WTC11 (cell line): ENCODE results near the gene OSBP2. TPM values are rescaled to one million over a fixed set of nuclear protein-coding genes. Genes with fewer than 3 reads are reported as not detected.

Experiments used
- ATAC-seq: fragments of 200-7000 bp; cut with Tn5 transposase; 2 replicates; pipeline ENCODE4 v1.10.0; 2021; ENCODE audit warnings: mild to moderate bottlenecking, moderate library complexity
- CTCF ChIA-PET: fragments of 300-600 bp; sonication (Branson Sonifier 250); formaldehyde crosslinking; loops from one replicate; lab custom pipeline; 2021; ENCODE audit warnings: antibody characterized with exemption; lab: Charles Lee
- POLR2A ChIA-PET: fragments of 350-600 bp; sonication (Branson Sonifier 250); formaldehyde crosslinking; loops from one replicate; lab custom pipeline; 2021; ENCODE audit warnings: antibody characterized with exemption; lab: Charles Lee
- DNase-seq: peaks from one replicate; pipeline ENCODE4 v3.0.0; 2021; ENCODE audit warnings: low spot score
- H3K27ac Mint-ChIP-seq: 2 replicates; pipeline ENCODE4 v1.8.0; 2021; ENCODE audit warnings: mixed read lengths
- H3K27me3 Mint-ChIP-seq: 2 replicates; pipeline ENCODE4 v1.8.0; 2021; ENCODE audit warnings: low read depth, mild to moderate bottlenecking, moderate library complexity, mixed read lengths
- H3K36me3 Mint-ChIP-seq: 2 replicates; pipeline ENCODE4 v1.8.0; 2021; ENCODE audit warnings: mixed read lengths
- H3K4me1 Mint-ChIP-seq: 2 replicates; pipeline ENCODE4 v1.8.0; 2022; ENCODE audit warnings: mixed read lengths
- H3K4me3 Mint-ChIP-seq: 2 replicates; pipeline ENCODE4 v1.8.0; 2021; ENCODE audit warnings: mild to moderate bottlenecking, moderate library complexity, mixed read lengths
- H3K9me3 Mint-ChIP-seq: 2 replicates; pipeline ENCODE4 v1.8.0; 2021; ENCODE audit warnings: mixed read lengths
- AFF4 ChIP-seq: sonication (generic); formaldehyde crosslinking; IDR thresholded peaks from 2 replicates; pipeline ENCODE4 v1.8.1; 2023; ENCODE audit warnings: mild to moderate bottlenecking, missing genetic modification reagents, borderline replicate concordance
- CREM ChIP-seq: sonication (generic); formaldehyde crosslinking; IDR thresholded peaks from 2 replicates; pipeline ENCODE4 v1.8.1; 2022; ENCODE audit warnings: mild to moderate bottlenecking, missing genetic modification reagents, moderate library complexity
- E2F4 ChIP-seq: sonication (generic); formaldehyde crosslinking; IDR thresholded peaks from 2 replicates; pipeline ENCODE4 v1.8.1; 2022; ENCODE audit warnings: low read depth, mild to moderate bottlenecking, moderate library complexity, missing genetic modification reagents, borderline replicate concordance
- GRHL2 ChIP-seq: fragments of 250-450 bp; sonication (Bioruptor Pico); IDR thresholded peaks from 2 replicates; pipeline ENCODE4 v1.8.0; 2022; ENCODE audit warnings: mild to moderate bottlenecking, moderate library complexity; ENCODE audit not compliant: insufficient replicate concordance, severe bottlenecking
- GTF2I ChIP-seq: fragments of 250-450 bp; sonication (Bioruptor Pico); conservative IDR thresholded peaks from 2 replicates; pipeline ENCODE4 v1.4.0; 2021; ENCODE audit warnings: mild to moderate bottlenecking
- HMGXB4 ChIP-seq: sonication (generic); formaldehyde crosslinking; IDR thresholded peaks from 2 replicates; pipeline ENCODE4 v1.8.1; 2023; ENCODE audit warnings: mild to moderate bottlenecking, moderate library complexity, missing genetic modification reagents
- IRF2 ChIP-seq: sonication (generic); formaldehyde crosslinking; IDR thresholded peaks from 2 replicates; pipeline ENCODE4 v1.8.0; 2022; ENCODE audit warnings: low read depth, missing genetic modification reagents, borderline replicate concordance
- NR3C1 ChIP-seq: sonication (generic); formaldehyde crosslinking; conservative IDR thresholded peaks from 2 replicates; pipeline ENCODE4 v1.8.1; 2023; ENCODE audit warnings: low read depth, mild to moderate bottlenecking, missing genetic modification reagents
- PRDM15 ChIP-seq: sonication (generic); formaldehyde crosslinking; IDR thresholded peaks from 2 replicates; pipeline ENCODE4 v1.8.0; 2022; ENCODE audit warnings: missing genetic modification reagents
- SMAD3 ChIP-seq: sonication (generic); formaldehyde crosslinking; IDR thresholded peaks from 2 replicates; pipeline ENCODE4 v1.8.0; 2022; ENCODE audit warnings: missing genetic modification reagents, mild to moderate bottlenecking, borderline replicate concordance
- ZNF121 ChIP-seq: sonication (generic); formaldehyde crosslinking; IDR thresholded peaks from 2 replicates; pipeline ENCODE4 v1.8.0; 2023; ENCODE audit warnings: missing genetic modification reagents
- ZNF138 ChIP-seq: sonication (generic); formaldehyde crosslinking; conservative IDR thresholded peaks from 2 replicates; pipeline ENCODE4 v1.8.1; 2022; ENCODE audit warnings: mild to moderate bottlenecking, moderate library complexity, missing genetic modification reagents
- ZNF281 ChIP-seq: sonication (generic); formaldehyde crosslinking; IDR thresholded peaks from 2 replicates; pipeline ENCODE4 v1.8.0; 2023; ENCODE audit warnings: mild to moderate bottlenecking, missing genetic modification reagents
- ZNF317 ChIP-seq: sonication (generic); formaldehyde crosslinking; IDR thresholded peaks from 2 replicates; pipeline ENCODE4 v1.8.1; 2023; ENCODE audit warnings: low read depth, mild to moderate bottlenecking, moderate library complexity, missing genetic modification reagents, borderline replicate concordance
- ZNF396 ChIP-seq: fragments of 250-450 bp; sonication (Bioruptor Pico); IDR thresholded peaks from 2 replicates; pipeline ENCODE4 v1.8.0; 2021; ENCODE audit warnings: mild to moderate bottlenecking, moderate library complexity, borderline replicate concordance
- ZSCAN18 ChIP-seq: fragments of 250-450 bp; sonication (Bioruptor Pico); IDR thresholded peaks from 2 replicates; pipeline ENCODE4 v2.1.2; 2022; ENCODE audit warnings: mild to moderate bottlenecking, moderate library complexity
- total RNA-seq: library from RNA; stranded (reverse); gene quantifications from 3 replicates; pipeline ENCODE4 v1.2.3, GENCODE V29; 2021

The OSBP2 gene
- total RNA-seq, 1 experiment from 2014 or later, result 4.1 TPM

GRCh38 chr22:30749849-30750248 lies 55.2 kb downstream of the OSBP2 start (continued):
- TF ChIP-seq ZNF121, result no peak
- no peak for TF ChIP-seq CREM (CRISPR knock-in tag)
- TF ChIP-seq GTF2I (CRISPR knock-in tag), result no peak
- no peak for TF ChIP-seq PRDM15 (CRISPR knock-in tag)
- TF ChIP-seq NR3C1, result no peak
- no peak for TF ChIP-seq AFF4 (CRISPR knock-in tag)
- no peak for TF ChIP-seq IRF2 (CRISPR knock-in tag)
- no peak for TF ChIP-seq GRHL2
- TF ChIP-seq E2F4 (CRISPR knock-in tag), result no peak

- Mint-ChIP-seq H3K4me3 (no peak overlapping the region), H3K9me3 (peaks cover 10% of the 10 kb centered on the region), H3K27ac (no peak overlapping the region), H3K4me1 (peaks cover 13% of the 10 kb centered on the region), H3K27me3 (no peaks in the 10 kb centered on the region), H3K36me3 (peaks cover 13% of the 10 kb centered on the region)
- ATAC-seq, result no peak
- TF ChIP-seq IRF2 (CRISPR knock-in tag) (no peak), ZNF317 (CRISPR knock-in tag) (no peak)
- ChIA-PET CTCF (interaction anchor here (0.7 to 8.6 kb wide), 2 partner anchors 20 to 116 kb away, joined by 3 to 166 read pairs; partner anchors contain the start of gene SLC35E4), POLR2A (no interaction called here)
- DNase-seq, result no peak
Measured at GRCh38 chr22:30751529-30751928, 56.9 kb downstream of the OSBP2 start.

- Mint-ChIP-seq H3K4me3 (no peak overlapping the region), H3K27ac (no peak overlapping the region), H3K9me3 (peaks cover 10% of the 10 kb centered on the region), H3K36me3 (peaks cover 13% of the 10 kb centered on the region), H3K27me3 (no peaks in the 10 kb centered on the region), H3K4me1 (peaks cover 11% of the 10 kb centered on the region)
- POLR2A ChIA-PET, result no interaction called here
- CTCF ChIA-PET, result interaction anchor here (0.9 to 8.6 kb wide), 2 partner anchors 117 to 151 kb away, joined by 3 to 166 read pairs; partner anchors contain the start of gene SLC35E4
- DNase-seq (no peak), ATAC-seq (no peak)
- TF ChIP-seq HMGXB4, result no peak
- TF ChIP-seq ZNF281 (CRISPR knock-in tag), result no peak
- TF ChIP-seq SMAD3, result no peak
- no peak for TF ChIP-seq ZSCAN18 (CRISPR knock-in tag)
- TF ChIP-seq ZNF396 (CRISPR knock-in tag), result no peak
- TF ChIP-seq ZNF138 (CRISPR knock-in tag), result no peak
Measured at GRCh38 chr22:30752771-30753170, 58.1 kb downstream of the OSBP2 start.
